Suprapubic skin (tissue), 4 donors: Measurements from ENCODE around the gene ALDH3B1.
"Not testable (repeated sequence)": the region's sequence is repeated elsewhere in the genome, so short reads cannot be mapped to it uniquely, and the experiment has no call there.

ENCODE experiments used
- EP300 ChIP-seq: sonication (generic); formaldehyde crosslinking; IDR thresholded peaks from one replicate; pipeline ENCODE4 v1.6.1; 2017; ENCODE audit warnings: antibody characterized with exemption
- POLR2A ChIP-seq, 2 donors: fragments of 450-650 bp; IDR thresholded peaks; one replicate each; pipeline ENCODE4 v1.6.1; 2017; ENCODE audit warnings: antibody characterized with exemption in 2 of 2, mild to moderate bottlenecking in 2 of 2, moderate library complexity in 2 of 2
- POLR2AphosphoS5 ChIP-seq, 3 donors: sonication (generic); formaldehyde crosslinking; IDR thresholded peaks; one replicate each; pipeline ENCODE4 v1.6.1; 2017; ENCODE audit warnings: antibody characterized with exemption in 3 of 3
- TF ChIP-seq, protein P1 (sequence below), 2 donors: fragments of 200-600 bp in 1 of 2; fragments of 450-650 bp in 1 of 2; sonication (generic) in 1 of 2; IDR thresholded peaks; one replicate each; pipeline ENCODE4 v1.5.1; 2016 to 2019; ENCODE audit warnings: antibody characterized with exemption in 2 of 2, mild to moderate bottlenecking in 1 of 2, moderate library complexity in 1 of 2

GRCh38 chr11:67974746-67975145 lies 35.4 kb upstream of the ALDH3B1 start:
- TF ChIP-seq, protein P1, sequence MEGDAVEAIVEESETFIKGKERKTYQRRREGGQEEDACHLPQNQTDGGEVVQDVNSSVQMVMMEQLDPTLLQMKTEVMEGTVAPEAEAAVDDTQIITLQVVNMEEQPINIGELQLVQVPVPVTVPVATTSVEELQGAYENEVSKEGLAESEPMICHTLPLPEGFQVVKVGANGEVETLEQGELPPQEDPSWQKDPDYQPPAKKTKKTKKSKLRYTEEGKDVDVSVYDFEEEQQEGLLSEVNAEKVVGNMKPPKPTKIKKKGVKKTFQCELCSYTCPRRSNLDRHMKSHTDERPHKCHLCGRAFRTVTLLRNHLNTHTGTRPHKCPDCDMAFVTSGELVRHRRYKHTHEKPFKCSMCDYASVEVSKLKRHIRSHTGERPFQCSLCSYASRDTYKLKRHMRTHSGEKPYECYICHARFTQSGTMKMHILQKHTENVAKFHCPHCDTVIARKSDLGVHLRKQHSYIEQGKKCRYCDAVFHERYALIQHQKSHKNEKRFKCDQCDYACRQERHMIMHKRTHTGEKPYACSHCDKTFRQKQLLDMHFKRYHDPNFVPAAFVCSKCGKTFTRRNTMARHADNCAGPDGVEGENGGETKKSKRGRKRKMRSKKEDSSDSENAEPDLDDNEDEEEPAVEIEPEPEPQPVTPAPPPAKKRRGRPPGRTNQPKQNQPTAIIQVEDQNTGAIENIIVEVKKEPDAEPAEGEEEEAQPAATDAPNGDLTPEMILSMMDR (IDR thresholded peaks at IDR 0.05): not testable (repeated sequence)
- not testable (repeated sequence) for TF ChIP-seq POLR2A (IDR thresholded peaks at IDR 0.05); EP300; POLR2AphosphoS5 (IDR thresholded peaks at IDR 0.05)
